ENCODE results near the gene SCGB2A2.

SCGB2A2 gene

DNA sequence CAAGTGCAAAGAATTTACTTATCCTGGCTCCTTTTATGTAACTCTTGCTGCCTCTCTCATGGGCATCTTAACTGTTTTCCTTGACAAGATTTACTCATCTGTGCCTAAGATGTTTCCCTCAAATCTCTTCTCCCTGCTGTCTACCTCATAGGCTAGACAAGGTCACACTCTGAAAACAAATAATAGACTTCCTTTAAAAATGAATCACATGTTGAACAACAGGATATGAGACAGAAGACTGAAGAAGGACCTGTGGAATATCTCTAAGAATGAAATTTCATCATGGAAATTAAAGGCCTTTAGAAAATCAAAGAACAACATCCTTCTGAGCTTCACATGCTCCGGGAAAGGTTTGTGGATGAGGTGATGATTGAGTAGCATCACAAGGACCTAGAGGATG lies 6.0 kb upstream of the SCGB2A2 start:
- no peak overlapping the region for H3K27ac Mint-ChIP-seq
- peaks cover 0 to 2% of the 10 kb centered on the region in 2 donors for H3K9me3 Mint-ChIP-seq
- no peaks in the 10 kb centered on the region for H3K36me3 Mint-ChIP-seq
- no peak overlapping the region for H3K4me3 Mint-ChIP-seq
- no peaks in the 10 kb centered on the region for H3K4me1 Mint-ChIP-seq
- DNase-seq (no peak), ATAC-seq (replicated peaks) (no peak)
- peaks cover 28 to 31% of the 10 kb centered on the region in 2 donors for H3K27me3 Mint-ChIP-seq

DNA sequence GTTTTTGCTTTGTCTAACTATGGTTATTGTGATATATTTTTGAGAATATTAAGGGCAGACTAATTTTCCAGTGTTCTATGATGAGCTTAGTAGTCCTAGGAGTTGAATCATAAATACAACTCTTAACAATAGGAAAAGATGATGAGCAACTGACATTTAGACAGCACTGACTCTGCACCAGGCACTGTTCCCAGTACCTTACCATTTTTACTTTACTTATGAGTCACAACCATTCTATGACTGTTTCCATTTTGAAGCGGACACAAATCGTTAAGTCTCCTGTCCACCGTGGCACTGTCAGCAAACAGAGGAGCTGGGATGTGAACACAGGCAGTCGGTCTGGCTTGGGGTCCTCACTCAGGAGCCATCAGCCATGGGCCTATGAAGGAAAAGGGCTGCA lies 3.4 kb upstream of the SCGB2A2 start:
- ATAC-seq (replicated peaks): peak; percentile 45 to 52
- Mint-ChIP-seq H3K9me3 (peaks cover 0 to 2% of the 10 kb centered on the region in 2 donors), H3K27ac (no peak overlapping the region), H3K4me1 (no peaks in the 10 kb centered on the region), H3K4me3 (no peak overlapping the region), H3K36me3 (no peaks in the 10 kb centered on the region), H3K27me3 (peaks cover 28 to 35% of the 10 kb centered on the region in 2 donors)
- DNase-seq: no peak

DNA sequence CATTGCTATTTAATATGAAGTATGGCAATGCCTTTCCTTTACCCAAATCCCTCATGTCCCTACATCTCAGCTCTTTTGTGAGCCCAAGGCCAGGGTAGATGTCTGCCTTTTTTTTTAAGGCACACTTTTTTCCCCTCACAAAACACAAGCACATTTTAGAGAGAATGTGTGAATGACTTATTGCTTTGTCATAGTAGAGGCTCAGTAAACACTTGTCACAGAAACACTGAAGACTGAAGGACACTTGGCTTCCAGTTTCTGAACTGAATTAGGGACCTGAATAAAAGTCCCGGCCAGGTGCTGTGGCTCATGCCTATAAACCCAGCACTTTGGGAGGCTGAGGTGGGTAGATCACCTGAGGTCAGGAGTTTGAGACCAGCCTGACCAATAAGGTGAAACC lies 2.9 kb upstream of the SCGB2A2 start:
- no peak for DNase-seq
- no peak for ATAC-seq (replicated peaks)
- Mint-ChIP-seq H3K4me3 (no peak overlapping the region), H3K36me3 (no peaks in the 10 kb centered on the region), H3K27ac (no peak overlapping the region), H3K9me3 (peaks cover 0 to 2% of the 10 kb centered on the region in 2 donors), H3K27me3 (peaks cover 29 to 35% of the 10 kb centered on the region in 2 donors), H3K4me1 (no peaks in the 10 kb centered on the region)

DNA sequence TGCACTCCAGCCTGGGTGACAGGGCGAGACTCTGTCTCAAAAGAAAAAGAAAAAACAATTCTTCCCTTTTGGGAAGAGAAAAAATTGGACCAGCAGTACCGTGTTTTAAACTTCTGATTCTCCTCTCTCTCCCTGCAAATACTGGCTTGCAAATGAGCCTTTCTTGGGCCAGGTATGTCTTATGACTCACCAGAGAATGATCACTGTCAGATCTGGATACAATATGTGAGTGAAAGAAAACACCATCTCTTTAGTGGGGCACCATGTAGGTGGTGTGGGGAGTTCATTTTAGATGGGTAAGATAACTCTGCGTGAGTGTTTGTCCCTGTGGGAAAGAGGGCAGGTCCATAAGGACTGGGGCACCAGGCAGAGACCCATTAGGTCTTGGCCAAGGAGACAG lies 2.4 kb upstream of the SCGB2A2 start:
- Mint-ChIP-seq H3K4me1 (no peaks in the 10 kb centered on the region), H3K4me3 (no peak overlapping the region), H3K27me3 (peaks cover 29 to 35% of the 10 kb centered on the region in 2 donors), H3K9me3 (peaks cover 0 to 2% of the 10 kb centered on the region in 2 donors), H3K27ac (no peak overlapping the region), H3K36me3 (no peaks in the 10 kb centered on the region)
- no peak for DNase-seq
- no peak for ATAC-seq (replicated peaks)

DNA sequence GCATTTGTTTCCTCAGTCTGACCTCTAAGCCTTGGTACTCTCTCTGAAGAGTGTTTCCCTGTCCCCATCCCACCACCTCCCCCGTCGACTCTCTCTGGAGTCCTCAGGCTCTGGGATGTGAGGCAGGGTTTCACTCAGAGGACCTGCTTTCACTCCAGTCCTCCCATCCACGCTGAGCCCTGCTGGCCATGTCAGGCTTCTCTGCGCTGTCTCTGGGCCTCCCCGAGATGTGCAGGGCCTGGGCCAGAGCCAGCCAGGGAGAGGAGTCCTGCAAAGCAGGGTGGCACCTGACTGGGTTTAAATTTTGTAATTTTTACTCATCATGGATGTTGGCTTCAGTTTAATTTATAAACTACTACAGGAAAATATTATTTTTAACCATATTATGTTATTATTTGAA lies 3.3 kb downstream of the SCGB2A2 start:
- no peak for DNase-seq
- Mint-ChIP-seq H3K27me3 (peaks cover 15 to 31% of the 10 kb centered on the region in 2 donors), H3K4me1 (no peaks in the 10 kb centered on the region), H3K4me3 (no peak overlapping the region), H3K27ac (no peak overlapping the region), H3K36me3 (no peaks in the 10 kb centered on the region), H3K9me3 (no peaks in the 10 kb centered on the region)
- no peak for ATAC-seq (replicated peaks)

DNA sequence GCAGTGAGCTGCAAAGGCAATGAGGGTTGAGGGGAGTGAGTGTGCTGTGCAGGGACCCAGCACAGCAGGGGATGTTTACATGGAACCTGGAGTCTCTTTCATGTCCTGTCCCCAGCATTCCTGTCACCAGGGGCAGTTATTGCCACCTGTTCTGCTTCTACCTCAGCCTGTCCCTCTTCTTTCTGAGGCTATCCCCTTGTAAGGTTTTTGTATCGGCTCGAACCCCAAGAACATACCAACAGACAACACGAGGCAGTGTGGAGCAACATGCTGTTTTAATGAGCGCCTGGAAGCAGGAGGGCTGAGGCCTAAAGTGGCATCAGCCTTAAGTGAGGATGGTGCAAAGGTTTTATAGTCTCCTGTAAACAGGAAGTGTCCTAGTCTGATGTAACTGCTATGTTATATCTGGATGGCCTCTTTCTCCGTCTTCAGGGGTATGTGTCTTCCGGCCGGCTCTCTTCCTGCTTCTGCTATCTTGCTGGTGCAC lies 3.9 kb downstream of the SCGB2A2 start:
- Mint-ChIP-seq H3K27me3 (peaks cover 10 to 25% of the 10 kb centered on the region in 2 donors), H3K27ac (no peak overlapping the region), H3K4me1 (no peaks in the 10 kb centered on the region), H3K9me3 (no peaks in the 10 kb centered on the region), H3K36me3 (no peaks in the 10 kb centered on the region), H3K4me3 (no peak overlapping the region)
- DNase-seq (no peak), ATAC-seq (replicated peaks) (no peak)

DNA sequence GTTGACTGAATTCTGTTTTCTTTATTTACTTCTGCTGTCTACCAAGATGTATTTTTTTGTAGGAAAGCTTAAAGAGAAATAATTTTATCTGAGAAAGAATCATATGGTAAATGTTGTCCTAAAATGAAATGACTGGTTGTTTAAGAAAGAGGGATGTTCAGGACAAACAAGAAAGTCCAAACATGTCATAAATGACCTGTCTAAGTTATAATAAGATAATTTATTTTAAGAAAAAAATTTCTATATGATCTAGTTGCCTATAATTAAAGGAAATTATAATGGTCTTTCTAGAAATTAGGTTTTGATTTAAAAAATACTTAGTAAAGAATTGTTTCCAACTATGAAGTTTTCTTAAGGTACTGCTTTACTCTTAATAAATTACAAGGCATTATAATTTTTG lies 10.5 kb downstream of the SCGB2A2 start:
- no peak for DNase-seq
- Mint-ChIP-seq H3K36me3 (no peaks in the 10 kb centered on the region), H3K27me3 (peaks cover 5 to 14% of the 10 kb centered on the region in 2 donors), H3K27ac (no peak overlapping the region), H3K4me1 (no peaks in the 10 kb centered on the region), H3K4me3 (no peak overlapping the region), H3K9me3 (no peaks in the 10 kb centered on the region)
- ATAC-seq (replicated peaks): no peak

DNA sequence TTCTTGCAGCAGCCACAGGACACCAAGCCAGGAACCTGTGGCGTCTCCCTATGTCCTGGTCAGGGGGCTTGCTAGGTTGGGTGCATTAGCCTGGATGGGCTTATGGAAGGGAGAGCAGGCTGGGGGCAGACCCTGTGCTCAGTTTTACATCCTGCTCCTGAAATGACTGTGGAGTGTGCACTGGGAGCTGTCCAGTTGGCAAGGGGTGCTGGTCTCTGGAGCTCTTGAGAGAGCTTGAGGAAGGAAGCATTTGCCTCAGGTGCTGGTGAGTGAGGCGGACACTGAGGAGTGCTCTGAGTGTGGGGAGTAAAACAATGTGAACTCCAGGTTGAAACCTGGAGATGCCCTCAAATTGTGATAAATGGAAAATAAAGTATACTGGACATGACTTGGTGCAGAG lies 25.5 kb downstream of the SCGB2A2 start:
- ATAC-seq (replicated peaks) (no peak), DNase-seq (no peak)
- no peak overlapping the region for H3K27ac Mint-ChIP-seq
- no peak overlapping the region for H3K4me3 Mint-ChIP-seq
- no peaks in the 10 kb centered on the region for H3K36me3 Mint-ChIP-seq
- H3K4me1 Mint-ChIP-seq: no peaks in the 10 kb centered on the region
- H3K27me3 Mint-ChIP-seq: peaks cover 17% of the 10 kb centered on the region in 2 donors
- no peaks in the 10 kb centered on the region for H3K9me3 Mint-ChIP-seq

DNA sequence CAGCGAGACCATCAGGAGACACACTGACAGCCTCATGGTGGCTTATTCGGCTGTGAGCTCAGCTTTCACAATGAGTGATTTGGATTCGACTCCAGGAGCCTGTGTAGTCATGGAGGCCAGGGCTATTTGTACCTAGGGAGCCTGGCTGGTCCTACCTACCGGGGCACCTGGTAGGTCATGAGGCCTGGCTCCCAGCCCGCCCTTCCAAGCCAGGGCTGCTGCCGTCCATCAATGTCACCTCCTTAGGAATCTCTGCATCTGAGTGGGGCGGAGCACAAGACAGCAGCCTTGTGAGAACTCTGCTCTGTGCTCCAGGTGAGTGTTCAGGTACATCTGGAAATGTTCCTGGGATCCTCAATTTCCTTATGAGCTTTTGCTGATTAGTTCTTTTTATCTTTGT lies 29.0 kb downstream of the SCGB2A2 start, which contains the start of gene SCGB1D4:
Gene SCGB1D4, minus strand, starts transcription at position 101 of the 400 bp plus-strand sequence. Its CDS starts 65 bp downstream, at position 36.
- Mint-ChIP-seq H3K4me3 (no peak within 1 kb of the TSS), H3K9me3 (no peaks in the 10 kb centered on the region), H3K27ac (no peak within 1 kb of the TSS), H3K36me3 (no peaks in the 10 kb centered on the region), H3K4me1 (no peaks in the 10 kb centered on the region), H3K27me3 (peaks cover 21 to 33% of the 10 kb centered on the region in 2 donors)
- DNase-seq (no peak), ATAC-seq (replicated peaks) (no peak)

DNA sequence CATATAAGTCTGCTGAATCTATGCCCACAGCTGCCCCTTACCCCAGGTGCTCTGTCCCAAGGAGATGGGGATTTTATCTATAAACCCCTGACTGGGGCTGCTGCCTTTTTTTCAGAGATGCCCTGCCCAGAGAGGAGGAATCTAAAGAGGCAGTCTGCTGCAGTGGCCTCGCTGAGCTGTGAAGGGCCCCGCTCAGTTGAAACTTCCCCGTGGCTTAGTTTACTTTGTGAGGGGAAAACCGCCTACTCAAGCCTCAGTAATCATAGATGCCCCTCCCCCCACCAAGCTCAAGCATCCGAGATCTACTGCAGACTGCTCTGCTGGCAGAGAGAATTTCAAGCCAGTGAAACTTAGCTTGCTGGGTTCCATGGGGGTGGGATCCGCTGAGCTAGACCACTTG lies 36.3 kb downstream of the SCGB2A2 start:
- peaks cover 2 to 3% of the 10 kb centered on the region in 2 donors for H3K36me3 Mint-ChIP-seq
- ATAC-seq (replicated peaks) (peak in 1 of 2 donors; percentile 45), DNase-seq (no peak)

DNA sequence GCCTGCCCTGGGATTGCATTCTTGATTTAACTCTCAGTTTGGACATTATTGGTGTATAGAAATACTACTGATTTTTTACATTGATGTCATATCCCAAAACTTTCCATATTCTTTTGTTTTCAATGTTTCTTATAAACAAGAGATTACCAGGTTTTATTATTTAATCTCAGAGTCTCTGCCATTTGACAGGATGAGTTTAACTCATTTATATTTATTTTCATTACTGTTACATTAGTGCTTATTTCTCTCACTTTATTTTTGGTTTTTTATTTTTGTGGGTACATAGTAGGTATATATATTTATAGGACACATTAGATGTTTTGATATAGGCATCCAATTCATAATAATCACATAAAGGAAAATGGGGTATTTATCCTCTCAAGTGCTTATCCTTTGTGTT lies 38.0 kb downstream of the SCGB2A2 start:
- Mint-ChIP-seq H3K36me3 (peaks cover 2 to 3% of the 10 kb centered on the region in 2 donors), H3K9me3 (peaks cover 0 to 6% of the 10 kb centered on the region in 2 donors), H3K27ac (no peak overlapping the region), H3K4me3 (no peak overlapping the region), H3K4me1 (peaks cover 6 to 12% of the 10 kb centered on the region in 2 donors), H3K27me3 (peaks cover 40 to 49% of the 10 kb centered on the region in 2 donors)
- no peak for ATAC-seq (replicated peaks)
- DNase-seq: no peak

More for the DNA sequence above, 36.3 kb downstream of the SCGB2A2 start:
- no peak overlapping the region for H3K27ac Mint-ChIP-seq
- H3K4me3 Mint-ChIP-seq: no peak overlapping the region
- H3K4me1 Mint-ChIP-seq: peaks cover 0 to 3% of the 10 kb centered on the region in 2 donors
- H3K27me3 Mint-ChIP-seq: peaks cover 33 to 43% of the 10 kb centered on the region in 2 donors
- H3K9me3 Mint-ChIP-seq: peaks cover 0 to 6% of the 10 kb centered on the region in 2 donors

DNA sequence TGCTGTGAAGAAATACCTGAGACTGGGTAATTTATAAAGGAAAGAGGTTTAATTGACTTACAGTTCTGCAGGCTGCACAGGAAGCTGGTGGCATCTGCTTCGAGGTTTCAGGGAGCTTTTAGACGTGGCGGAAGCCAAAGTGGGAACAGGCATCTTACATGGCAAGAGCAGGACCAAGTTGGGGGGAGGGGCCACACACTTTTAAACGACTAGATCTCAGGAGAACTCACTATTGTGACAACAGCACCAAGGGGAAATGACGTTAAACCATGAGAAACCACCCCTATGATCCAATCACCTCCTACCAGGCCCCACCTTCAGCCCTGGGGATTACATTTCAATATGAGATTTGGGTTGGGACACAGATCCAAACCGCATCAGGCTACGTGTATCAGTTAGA lies 40.0 kb downstream of the SCGB2A2 start:
- Mint-ChIP-seq H3K27me3 (peaks cover 49 to 61% of the 10 kb centered on the region in 2 donors), H3K4me3 (no peak overlapping the region), H3K4me1 (peaks cover 6 to 12% of the 10 kb centered on the region in 2 donors), H3K9me3 (peaks cover 0 to 6% of the 10 kb centered on the region in 2 donors), H3K27ac (no peak overlapping the region), H3K36me3 (peaks cover 2 to 3% of the 10 kb centered on the region in 2 donors)
- ATAC-seq (replicated peaks) (no peak), DNase-seq (no peak)

DNA sequence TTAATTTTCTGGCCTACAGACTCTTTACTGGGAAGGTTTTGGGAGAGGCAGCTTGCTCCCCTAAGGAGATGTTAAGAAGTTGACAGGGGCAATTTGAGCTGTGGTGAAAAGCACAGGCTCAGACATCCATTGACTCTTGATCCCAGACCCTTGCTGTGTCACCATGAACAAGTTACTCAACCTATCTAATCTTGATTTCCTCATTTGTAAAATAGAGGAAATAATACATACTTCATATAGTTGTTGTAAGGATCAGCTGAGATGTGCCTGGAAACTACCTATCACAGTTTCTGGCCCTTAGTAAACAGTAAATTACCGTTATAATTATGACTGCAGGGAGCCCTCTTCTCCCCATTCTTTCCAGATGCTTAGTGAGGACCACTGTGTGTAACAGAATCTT lies 45.5 kb downstream of the SCGB2A2 start:
- H3K4me1 Mint-ChIP-seq: peaks cover 6 to 12% of the 10 kb centered on the region in 2 donors
- no peak for DNase-seq
- no peaks in the 10 kb centered on the region for H3K9me3 Mint-ChIP-seq
- no peak for ATAC-seq (replicated peaks)
- no peak overlapping the region for H3K27ac Mint-ChIP-seq
- H3K27me3 Mint-ChIP-seq: peaks cover 44 to 67% of the 10 kb centered on the region in 2 donors
- H3K4me3 Mint-ChIP-seq: no peak overlapping the region
- H3K36me3 Mint-ChIP-seq: no peaks in the 10 kb centered on the region

DNA sequence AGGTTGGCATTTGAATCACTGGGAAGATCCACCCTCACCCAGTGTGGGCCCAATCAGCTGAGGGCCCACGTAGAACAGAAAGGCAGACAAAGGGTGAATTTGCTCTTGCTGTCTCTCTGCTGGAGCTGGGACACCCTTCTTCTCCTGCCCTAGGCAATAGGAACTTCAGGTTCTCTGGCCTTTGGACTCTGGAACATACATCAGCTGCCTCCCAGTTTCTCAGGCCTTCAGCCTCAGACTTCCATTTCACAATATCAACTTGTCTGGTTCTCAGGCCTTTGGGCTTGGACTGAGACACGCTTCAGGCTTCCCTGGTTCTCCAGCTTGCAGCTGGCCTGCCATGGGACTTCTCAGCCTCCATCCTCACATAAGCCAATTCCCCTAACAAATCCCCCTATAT lies 52.6 kb downstream of the SCGB2A2 start:
- DNase-seq (no peak), ATAC-seq (replicated peaks) (no peak)
- Mint-ChIP-seq H3K27ac (no peak overlapping the region), H3K4me1 (no peaks in the 10 kb centered on the region), H3K4me3 (no peak overlapping the region), H3K36me3 (no peaks in the 10 kb centered on the region), H3K27me3 (peaks cover 23 to 45% of the 10 kb centered on the region in 2 donors), H3K9me3 (no peaks in the 10 kb centered on the region)

All from stimulated activated naive B cell treated with anti-CD40 and anti-IgM and Interleukin-4, amounts not matched to agents 10 μg/mL and 1 μg/mL and 100 μg/mL, for 72 hours (primary cell).